NCI-H1436 treated with DMSO at 0.1 percent for 48 hours (cell line): ENCODE data around the gene SLC35B4.
"Not testable (repeated sequence)": the region's sequence is repeated elsewhere in the genome, so short reads cannot be mapped to it uniquely, and the experiment has no call there.

Experiments
- DNase-seq: peaks from one replicate; lab custom pipeline; 2025; lab: John Stamatoyannopoulos, UW

SLC35B4 gene

DNA sequence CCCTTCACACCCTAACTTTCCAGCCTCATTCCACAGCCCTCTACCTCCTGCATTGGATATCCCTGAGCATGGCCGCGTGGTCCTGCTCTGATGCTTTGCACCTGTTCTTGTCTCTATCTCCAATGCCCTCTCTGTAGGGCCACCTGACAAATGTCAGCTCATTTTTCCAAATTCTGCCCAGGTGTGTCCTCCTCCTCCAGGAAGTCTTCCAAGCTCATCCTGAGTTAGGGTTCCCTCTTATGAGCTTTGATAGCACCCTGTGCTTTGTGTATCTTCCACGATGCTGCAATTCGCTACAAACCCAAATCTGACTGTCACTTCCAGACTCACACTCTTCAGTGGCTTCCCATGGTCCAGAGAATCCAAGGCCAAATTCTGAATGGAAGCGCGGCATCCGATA is 14.7 kb upstream of the SLC35B4 start:
- DNase-seq, result no peak

DNA sequence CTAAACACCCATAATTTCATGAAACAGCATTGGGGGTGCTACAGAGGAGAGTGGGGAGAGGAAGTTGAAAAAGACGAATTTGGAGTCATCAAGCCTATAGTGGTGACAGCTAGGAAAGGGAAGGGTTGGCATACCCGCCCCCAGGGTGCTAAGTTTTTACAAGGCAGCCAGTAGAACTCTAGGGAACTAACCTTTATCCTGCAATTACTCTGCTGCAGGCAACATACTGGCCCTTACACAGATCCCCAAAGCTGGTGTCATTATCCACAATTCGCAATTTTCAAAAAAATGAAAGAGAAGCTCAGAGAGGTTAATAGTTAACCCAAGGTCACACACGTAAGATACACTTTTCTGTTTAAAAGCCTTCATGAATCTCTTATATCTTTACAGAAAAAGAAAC is 14.2 kb upstream of the SLC35B4 start:
- no peak for DNase-seq

DNA sequence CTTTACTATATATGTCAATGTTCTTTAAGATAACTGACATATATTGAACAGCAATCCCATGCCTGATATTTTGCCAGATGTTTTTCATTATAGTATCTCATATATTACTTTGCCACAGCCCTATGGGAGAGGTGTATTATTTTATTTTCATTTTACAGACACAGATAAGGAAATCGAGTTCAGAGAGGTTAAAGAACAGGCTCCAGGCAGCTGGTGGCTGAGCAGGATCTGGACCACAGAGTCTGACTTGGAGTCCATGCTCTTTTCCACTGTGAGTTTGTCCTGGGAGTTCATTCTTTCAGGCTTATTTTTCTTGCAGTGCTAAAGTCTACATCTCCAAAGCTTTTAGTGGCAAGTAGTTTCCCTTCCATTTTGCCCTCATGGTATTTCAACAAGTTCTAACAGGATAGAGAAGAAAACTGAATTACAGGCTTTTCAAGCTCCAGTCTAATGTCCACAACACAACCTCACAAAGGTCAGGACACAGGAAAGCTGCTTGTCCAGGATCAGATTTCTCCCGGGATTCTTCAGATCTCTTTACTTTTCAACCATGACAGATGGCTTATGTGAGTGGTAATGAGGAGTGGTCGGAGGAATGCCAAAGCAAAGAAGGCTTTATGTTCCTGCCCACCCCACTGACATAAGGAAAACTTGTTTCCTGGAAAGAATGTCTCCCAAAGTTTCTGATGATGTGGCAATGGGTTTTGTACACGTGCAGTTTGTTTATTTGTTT is 13.1 kb upstream of the SLC35B4 start:
- DNase-seq, result no peak

DNA sequence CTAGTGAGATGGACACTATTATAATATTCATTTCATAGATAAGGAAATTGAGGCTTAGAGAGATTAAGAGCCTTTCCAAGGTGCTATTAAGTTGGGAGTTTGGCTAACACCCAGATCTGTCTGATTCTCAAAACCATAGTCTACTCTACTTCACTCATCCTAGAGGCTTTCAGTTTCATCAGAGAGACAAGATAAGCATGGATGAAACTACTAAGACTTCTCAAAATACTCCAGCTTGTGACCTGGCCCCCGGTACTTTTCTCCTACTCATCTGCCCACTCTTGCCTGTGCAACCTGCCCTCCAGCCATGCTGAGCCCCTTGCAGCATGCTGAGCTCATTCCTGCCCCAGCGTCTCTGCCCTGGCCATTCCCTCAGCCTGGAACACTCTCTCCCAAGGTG is 12.2 kb upstream of the SLC35B4 start:
- no peak for DNase-seq

DNA sequence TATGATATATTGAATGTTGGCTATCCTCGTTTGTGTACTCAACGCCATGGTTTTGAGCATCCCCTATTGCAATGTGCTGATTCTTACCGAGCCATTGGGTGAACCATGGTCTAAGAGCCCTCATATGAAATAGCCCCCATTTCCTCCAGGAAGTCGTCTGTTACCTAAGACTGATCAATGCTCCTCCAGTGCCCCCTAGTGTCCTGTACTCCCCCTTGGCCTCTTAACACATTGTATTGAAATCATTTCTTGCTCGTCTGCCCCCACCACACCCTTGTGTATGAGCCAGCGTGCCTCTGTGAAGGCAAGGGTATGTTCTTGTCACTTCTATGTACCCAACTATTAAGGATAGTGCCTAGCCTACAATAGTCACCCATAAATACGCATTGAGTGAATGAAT is 11.2 kb upstream of the SLC35B4 start:
- DNase-seq, result peak; percentile 20

- DNase-seq, result no peak
Observed at GRCh38 chr7:134324107-134324506, 7.4 kb upstream of the SLC35B4 start.

- no peak for DNase-seq
Observed at GRCh38 chr7:134320201-134320600, 3.5 kb upstream of the SLC35B4 start.

DNA sequence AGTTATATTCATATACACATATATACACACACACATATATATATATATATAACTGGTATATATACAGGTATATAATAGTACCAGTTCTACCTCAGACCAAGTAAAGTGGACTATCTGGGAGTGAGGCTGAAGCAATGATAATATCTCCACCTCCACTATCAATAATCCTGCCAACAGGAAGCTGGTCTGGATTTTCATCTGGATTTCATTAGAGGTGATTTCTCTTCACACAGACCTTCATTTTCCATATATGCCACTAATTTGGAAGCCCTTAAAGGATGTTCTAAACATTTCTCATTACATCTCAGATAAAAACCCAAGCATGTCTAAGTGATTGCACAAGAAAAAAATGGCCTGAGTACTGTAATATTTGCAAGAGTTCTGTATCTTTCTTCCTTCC is 1.7 kb upstream of the SLC35B4 start:
- DNase-seq, result no peak

DNA sequence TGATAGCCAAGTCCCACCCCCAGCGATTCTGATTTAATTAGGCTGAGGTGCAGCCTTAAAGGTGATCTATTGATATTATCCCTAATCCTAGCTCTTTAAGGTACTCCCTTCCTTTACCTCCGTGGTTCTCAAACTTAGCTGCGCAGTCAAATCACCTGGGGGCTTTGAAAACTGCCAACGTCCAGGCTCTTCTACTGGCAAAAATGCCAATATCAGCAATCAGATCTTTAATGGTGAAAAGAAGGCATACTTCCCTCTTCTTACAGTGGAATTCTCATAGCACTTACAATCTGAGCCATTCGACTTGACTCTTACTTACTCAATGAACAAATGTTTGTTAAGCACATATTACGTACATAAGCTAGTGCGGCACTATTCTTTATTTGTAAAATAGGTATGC is 704 bp upstream of the SLC35B4 start:
- DNase-seq, result no peak

DNA sequence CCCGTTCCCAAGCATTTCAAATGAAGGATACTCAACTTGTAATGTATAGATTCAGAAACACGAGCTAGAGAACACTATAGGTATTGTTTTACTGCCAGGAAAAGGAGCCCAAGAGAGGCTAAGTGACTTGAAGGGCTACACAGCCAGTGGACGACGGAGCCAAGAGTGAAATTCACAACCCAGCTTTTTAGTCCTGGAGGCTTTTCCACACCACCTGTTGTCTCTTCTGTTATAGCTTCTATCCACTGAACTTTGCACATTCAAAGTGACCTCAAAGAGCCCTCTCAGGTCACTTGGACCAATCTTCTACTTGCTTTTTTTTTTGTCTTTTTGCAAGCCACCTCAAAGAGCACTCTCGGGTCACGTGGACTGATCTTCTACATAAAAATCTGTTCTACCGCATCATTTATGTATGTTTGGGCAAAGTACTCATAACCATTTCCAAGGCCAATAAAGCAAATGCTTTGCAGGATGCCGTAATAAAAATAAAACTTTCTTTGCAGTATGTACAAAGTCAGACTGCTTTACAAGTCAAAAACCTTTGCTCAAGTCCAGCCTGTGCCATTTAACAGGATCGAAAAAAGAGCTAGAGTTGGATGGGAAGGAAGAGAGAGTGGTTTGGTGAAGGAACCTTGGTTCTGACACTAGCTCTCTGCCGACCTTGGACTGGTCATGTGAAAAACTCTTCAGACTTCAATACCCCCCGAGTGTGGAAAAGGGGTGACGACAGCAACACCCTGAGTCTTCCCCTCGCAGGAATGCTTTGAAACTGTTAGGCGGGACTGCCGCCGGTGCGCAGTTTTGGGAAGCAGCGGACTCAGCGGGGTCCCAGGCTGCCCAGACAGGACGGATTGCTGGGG is 821 bp downstream of the SLC35B4 start:
- no peak for DNase-seq

DNA sequence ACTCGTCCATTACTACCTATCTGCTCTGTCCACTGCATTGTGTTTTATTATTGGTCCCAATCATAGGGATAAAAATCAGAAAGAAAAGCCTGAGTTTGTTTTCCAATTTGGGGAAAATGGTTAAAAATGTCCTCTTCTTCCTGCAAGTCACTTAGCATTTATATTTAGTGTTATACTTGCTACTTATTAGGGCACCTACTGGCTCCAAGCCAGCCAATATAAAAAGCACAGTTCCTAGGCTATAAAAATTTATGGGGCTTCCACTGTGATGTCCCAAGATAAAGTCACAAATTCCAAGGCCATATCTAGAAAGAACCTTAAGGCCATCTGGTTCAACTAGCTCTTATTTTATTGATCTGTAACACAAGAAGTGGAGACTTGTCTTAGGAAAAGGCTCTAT is 3.2 kb downstream of the SLC35B4 start:
- no peak for DNase-seq

- DNase-seq, result no peak
Observed at GRCh38 chr7:134312717-134313116, 4.0 kb downstream of the SLC35B4 start.

DNA sequence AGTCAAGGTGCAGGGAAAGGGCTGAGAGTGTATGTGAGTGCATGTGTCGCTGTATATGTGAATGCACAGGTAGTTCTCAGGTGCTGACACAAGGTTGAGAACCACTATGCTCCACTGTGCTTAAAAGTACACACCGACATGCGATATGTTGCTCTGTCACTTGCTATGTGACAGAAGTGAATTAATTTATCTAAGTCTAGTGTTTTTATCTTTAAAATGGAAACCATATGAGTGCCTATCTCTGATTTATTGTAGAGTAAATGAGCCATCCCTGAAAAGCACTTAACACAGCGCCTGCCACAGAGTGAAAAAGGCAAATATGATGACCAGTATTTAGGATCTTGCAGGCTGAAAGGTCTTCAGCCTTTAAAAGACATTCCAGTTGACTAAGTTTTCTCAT is 4.9 kb downstream of the SLC35B4 start:
- no peak for DNase-seq

- DNase-seq, result no peak
Observed at GRCh38 chr7:134308548-134308947, 8.2 kb downstream of the SLC35B4 start.

DNA sequence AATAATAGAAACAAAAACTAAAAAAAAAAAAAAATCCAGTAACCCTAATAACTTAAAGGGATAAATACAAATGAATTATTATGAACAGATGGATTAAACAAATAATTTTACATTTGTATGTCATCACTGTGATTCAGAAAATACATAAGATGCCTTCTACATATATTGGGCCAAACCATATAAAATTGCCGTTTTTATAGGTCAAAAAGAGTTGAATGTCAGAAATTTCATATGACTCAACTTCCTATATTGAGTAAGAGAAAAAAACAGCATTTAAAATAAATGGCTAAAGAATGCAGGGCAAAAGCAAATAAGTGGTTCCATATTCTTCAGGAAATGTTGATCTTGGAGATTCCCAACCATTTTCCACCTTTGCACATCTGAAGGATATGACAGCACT is 9.4 kb downstream of the SLC35B4 start:
- DNase-seq, result no peak

- no peak for DNase-seq
Observed at GRCh38 chr7:134302120-134302519, 14.6 kb downstream of the SLC35B4 start.

DNA sequence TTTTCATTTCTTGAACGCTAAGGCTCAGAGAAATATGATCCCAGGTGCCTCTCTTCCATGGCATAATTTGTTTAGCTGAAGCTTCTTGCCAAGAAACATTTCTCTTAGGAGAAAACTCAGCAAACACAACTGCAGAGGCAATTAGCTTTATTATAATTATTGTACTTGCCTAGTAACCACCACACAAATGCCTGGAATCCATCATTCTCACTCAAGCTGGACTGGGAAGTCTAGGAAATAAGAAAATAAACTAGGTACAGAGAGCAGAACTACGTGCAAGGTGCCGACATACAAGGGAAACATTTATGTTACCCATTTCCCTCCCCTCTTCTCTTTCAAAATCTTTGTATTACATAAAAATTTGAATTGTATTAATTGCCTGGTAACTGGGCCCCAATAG is 15.1 kb downstream of the SLC35B4 start:
- DNase-seq, result no peak

GRCh38 chr7:134300988-134301387 is 15.7 kb downstream of the SLC35B4 start:
- DNase-seq, result no peak

DNA sequence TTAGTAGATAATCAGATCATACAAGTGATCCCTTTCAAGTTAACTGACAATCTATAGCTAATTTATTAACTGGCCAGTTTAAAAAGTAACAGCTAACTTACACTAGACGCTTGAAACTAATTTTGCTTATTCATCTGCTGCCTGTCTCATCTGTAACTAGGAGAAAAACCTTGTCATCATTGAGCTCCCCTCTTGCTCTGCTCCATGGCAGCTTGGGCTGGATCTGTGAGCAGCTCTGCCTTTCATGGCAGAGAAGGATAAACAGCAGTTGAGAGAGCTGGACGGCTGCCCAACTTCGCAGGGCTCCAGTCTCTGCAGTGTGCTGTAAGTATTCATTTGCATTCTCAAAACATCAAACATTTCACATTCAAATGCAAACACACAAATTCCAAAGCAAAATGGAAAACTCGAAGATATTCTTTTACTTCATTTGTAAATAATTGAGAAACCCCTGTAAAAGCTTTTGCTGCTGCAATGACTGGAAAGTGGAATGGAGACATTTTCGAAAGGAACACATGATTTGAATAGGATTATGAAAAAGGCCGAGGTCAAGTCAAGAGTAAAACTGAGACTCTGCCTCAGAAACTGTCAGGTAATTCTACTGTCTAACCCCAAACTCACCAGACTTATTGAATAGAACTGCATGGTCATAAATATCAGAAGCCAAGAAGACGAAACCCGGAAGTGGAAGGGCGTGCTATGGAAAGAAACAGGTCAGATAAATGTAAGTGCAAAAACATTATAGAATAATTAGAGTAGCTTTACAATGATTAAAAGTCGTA is 17.6 kb downstream of the SLC35B4 start:
- DNase-seq, result no peak

DNA sequence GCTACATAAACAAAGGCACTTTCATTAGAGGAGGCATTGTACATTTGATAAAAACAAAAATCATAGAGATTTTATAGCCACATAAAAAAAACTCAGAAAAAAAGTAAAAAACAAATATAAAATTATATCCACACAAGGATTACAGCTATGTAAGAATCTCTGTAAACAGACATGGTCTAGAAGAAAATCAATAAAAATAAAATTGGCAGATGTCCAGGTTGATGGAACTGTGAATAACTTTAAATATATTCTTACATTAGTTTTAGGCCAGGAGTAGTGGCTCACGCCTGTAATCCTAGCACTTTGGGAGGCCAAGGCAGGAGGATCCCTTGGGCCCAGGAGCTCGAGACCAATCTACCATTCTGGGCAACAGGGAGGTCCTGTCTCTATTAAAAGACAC is 19.2 kb downstream of the SLC35B4 start:
- no peak for DNase-seq

GRCh38 chr7:134295982-134296381 is 20.7 kb downstream of the SLC35B4 start:
- not testable (repeated sequence) for DNase-seq

- DNase-seq, result no peak
Observed at GRCh38 chr7:134293002-134293740, 23.6 kb downstream of the SLC35B4 start.
